Mucosa of rectum (tissue), 2 donors: ENCODE measurements around the gene GCH1.

Source experiments
- H3K27ac ChIP-seq, 2 donors: one replicate each; pipeline ENCODE4 v1.7.0; 2013; ENCODE audit warnings: inconsistent platforms in 2 of 2, low read depth in 2 of 2, low read length in 2 of 2
- H3K27me3 ChIP-seq, 2 donors: one replicate each; pipeline ENCODE4 v1.7.0; 2013; ENCODE audit warnings: low read length in 2 of 2; ENCODE audit not compliant: control insufficient read depth in 2 of 2, insufficient read depth in 2 of 2
- H3K36me3 ChIP-seq, 2 donors: one replicate each; pipeline ENCODE4 v1.7.0; 2013; ENCODE audit warnings: low read length in 2 of 2; ENCODE audit not compliant: control insufficient read depth in 2 of 2, insufficient read depth in 2 of 2
- H3K4me1 ChIP-seq, 2 donors: one replicate each; pipeline ENCODE4 v1.7.0; 2013; ENCODE audit warnings: low read length in 2 of 2, mild to moderate bottlenecking in 1 of 2; ENCODE audit not compliant: control insufficient read depth in 2 of 2, insufficient read depth in 2 of 2
- H3K4me3 ChIP-seq, 2 donors: one replicate each; pipeline ENCODE4 v1.7.0; 2013; ENCODE audit warnings: low read length in 2 of 2
- H3K9ac ChIP-seq, 2 donors: one replicate each; pipeline ENCODE4 v1.7.0; 2013; ENCODE audit warnings: low read length in 2 of 2, low read depth in 1 of 2, mild to moderate bottlenecking in 1 of 2
- H3K9me3 ChIP-seq, 2 donors: one replicate each; pipeline ENCODE4 v1.7.0; 2013; ENCODE audit warnings: low read length in 2 of 2; ENCODE audit not compliant: control insufficient read depth in 2 of 2
- donor health status: healthy.
- donor health status: Normal muscosa, but diverticular disease.

The GCH1 gene

DNA sequence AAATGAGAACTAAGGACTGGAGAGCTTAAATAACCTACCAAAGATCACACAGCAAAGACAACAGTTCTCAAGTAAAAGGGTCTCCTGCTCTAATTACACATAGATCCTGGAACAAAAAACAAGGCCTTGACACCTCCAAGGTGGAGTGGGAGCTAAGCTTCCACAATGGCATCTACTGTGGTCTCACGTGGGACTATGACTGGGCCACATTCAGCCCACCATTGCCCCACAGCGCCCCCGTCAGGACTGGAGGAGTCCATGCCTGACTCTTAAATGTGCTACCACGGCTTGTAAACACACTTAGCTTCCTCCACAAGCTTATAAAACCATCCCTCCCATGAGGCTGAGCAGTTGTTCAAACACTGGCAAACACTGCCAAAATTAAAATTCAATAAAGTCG, 88.5 kb downstream of the GCH1 start:
- Histone ChIP-seq H3K36me3 (no peaks in the 10 kb centered on the region), H3K27ac (no peak overlapping the region), H3K27me3 (no peaks in the 10 kb centered on the region), H3K4me3 (no peak overlapping the region), H3K9ac (no peak overlapping the region), H3K9me3 (no peaks in the 10 kb centered on the region), H3K4me1 (no peaks in the 10 kb centered on the region)

DNA sequence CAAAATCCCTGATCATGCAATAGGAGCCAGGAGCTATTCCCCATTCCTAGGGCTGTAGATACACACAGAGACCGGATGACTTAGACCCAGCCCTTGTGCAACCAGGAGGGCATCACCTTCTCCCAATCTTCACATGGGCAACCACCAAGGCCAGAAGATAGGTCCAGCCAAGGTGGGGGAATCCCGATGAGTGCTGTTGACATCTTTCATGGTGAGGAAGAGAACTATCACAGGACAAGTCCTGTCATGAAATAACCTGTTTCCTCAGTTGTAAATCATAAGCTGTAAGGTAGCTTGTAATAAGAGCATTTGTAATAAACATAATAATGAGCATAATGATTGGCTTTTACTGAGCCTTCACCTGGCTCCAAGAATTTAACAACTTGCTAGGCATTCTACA, 89.5 kb downstream of the GCH1 start:
- Histone ChIP-seq H3K9me3 (no peaks in the 10 kb centered on the region), H3K9ac (no peak overlapping the region), H3K4me3 (no peak overlapping the region), H3K4me1 (no peaks in the 10 kb centered on the region), H3K27me3 (no peaks in the 10 kb centered on the region), H3K36me3 (no peaks in the 10 kb centered on the region), H3K27ac (no peak overlapping the region)

DNA sequence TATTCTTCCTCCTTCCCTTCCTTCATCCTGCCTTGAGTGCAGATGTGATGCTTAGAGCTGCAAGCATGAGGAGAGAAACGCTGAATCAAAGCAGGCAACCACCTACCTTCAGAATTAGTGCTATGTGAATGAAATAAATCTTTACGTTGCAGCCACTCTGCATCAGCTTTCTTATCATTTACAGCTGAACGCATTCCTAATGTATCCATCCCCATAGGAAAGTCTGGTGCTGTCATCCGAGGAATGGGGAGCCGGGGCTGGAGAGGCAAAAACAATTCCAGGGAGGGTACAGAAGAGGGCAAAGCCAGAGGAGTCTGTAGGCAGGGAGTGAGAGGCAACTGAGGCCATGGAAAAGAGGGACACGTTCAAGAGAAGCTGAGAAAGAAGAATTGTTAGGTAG, 90.0 kb downstream of the GCH1 start:
- no peaks in the 10 kb centered on the region for H3K9me3 ChIP-seq
- no peak overlapping the region for H3K27ac ChIP-seq
- H3K4me3 ChIP-seq: no peak overlapping the region
- H3K4me1 ChIP-seq: no peaks in the 10 kb centered on the region
- no peaks in the 10 kb centered on the region for H3K36me3 ChIP-seq
- no peaks in the 10 kb centered on the region for H3K27me3 ChIP-seq
- H3K9ac ChIP-seq: no peak overlapping the region

DNA sequence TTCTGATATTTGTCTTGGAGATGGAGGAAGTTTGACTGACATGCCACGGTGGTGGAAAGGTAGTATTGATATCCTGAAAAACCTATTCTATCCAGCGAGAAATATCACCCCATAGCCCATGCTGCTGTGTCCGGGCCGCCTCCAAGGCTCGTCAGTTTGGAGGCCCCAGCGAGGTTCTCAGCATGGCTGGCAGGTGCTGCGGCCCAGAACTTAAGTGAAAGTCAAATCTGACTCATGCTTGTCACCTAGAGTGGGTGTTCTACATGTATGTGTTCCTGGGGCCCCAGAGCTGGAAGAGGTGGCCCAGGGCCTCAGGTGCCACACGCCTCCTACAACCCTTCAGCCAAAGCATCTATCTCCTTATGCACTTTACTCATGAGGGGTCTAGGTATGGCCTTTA, 92.9 kb downstream of the GCH1 start:
- H3K27ac ChIP-seq: no peak overlapping the region
- no peak overlapping the region for H3K4me3 ChIP-seq
- H3K36me3 ChIP-seq: no peaks in the 10 kb centered on the region

DNA sequence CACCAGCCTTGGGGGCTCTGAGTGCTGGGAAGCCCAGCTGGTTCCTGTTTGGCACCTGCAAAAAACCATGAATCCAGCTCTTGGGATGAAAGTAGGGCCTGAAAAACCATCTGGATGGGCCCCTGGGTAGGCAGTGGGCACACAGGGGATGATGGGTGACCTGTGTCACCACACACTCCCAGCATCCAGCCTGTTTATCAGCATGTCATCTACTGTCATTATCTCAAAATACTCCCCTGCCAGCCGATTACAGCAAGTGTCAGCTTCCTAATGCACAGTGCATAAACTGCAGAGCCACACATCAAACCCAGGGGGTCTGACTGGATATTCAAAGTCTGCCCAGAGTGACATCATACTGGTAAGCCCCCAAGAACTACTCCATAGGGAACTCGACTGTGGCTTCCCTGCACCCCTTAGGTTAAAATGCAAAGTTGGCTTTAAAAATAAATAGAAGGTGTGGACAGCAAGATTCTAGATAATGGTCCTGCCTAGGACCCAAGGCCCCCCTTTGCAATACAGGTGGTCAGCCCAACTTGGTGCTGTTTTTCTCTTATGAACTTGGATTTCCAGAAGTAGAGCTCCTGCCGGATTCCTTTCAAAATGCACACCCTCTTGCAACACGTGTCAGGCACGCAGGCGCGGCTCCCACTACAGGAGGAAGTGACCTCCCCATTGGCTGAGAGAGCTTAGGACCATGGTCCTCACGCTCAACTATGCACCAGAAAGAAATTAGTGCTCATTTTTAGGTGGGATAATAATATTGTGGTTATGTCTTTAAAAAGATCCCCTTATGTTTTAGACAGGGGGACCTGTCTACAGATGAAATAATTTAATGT, 94.1 kb downstream of the GCH1 start:
- Histone ChIP-seq H3K36me3 (no peaks in the 10 kb centered on the region), H3K4me1 (peaks cover 0 to 2% of the 10 kb centered on the region in 2 donors), H3K27ac (no peak overlapping the region), H3K9ac (no peak overlapping the region), H3K27me3 (no peaks in the 10 kb centered on the region), H3K9me3 (no peaks in the 10 kb centered on the region), H3K4me3 (no peak overlapping the region)

More for the DNA sequence above, 92.9 kb downstream of the GCH1 start:
- Histone ChIP-seq H3K9ac (no peak overlapping the region), H3K27me3 (no peaks in the 10 kb centered on the region), H3K4me1 (peaks cover 0 to 2% of the 10 kb centered on the region in 2 donors), H3K9me3 (no peaks in the 10 kb centered on the region)

DNA sequence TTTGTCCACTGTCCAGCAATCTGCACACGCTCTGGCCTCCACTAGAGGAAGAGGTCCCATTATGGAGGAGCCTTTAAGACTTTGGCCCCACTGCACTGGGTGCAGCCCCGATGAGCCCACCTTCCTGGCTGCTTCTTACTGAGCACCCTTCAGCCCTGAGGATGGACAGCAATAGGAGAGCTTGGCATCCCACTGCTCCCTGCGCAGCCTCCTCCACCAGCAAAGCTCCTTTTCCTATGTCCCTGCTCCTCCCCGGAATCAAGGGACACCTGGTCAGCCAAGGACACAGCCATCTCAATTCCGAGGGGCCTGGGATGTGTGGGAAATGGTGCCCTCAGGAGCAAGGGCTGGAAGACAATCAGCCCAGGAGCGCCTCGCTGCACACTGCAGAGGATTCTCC, 94.7 kb downstream of the GCH1 start:
- Histone ChIP-seq H3K36me3 (no peaks in the 10 kb centered on the region), H3K9ac (no peak overlapping the region), H3K4me1 (peaks cover 0 to 2% of the 10 kb centered on the region in 2 donors), H3K27ac (no peak overlapping the region), H3K9me3 (no peaks in the 10 kb centered on the region), H3K27me3 (no peaks in the 10 kb centered on the region), H3K4me3 (no peak overlapping the region)

DNA sequence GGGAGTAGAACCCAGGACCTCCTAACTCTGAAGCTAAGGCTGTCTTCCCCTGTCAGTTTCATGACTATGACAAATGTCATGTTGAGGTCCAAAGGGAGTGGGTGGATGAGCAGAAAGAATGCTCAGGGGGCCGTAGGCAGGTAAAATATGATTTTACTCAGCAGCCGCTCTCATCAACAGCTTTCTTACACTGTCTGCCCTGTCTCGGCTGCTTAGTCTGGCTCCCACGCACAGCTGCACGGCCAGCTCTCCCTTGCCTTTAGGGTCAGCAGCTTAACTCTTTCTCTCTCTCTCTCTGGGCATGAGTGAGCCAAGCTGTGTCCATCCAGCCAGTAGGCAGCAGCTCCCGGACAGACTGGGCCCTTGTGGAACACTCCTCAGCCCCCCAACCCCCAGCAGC, 95.2 kb downstream of the GCH1 start:
- Histone ChIP-seq H3K4me3 (no peak overlapping the region), H3K9ac (no peak overlapping the region)

DNA sequence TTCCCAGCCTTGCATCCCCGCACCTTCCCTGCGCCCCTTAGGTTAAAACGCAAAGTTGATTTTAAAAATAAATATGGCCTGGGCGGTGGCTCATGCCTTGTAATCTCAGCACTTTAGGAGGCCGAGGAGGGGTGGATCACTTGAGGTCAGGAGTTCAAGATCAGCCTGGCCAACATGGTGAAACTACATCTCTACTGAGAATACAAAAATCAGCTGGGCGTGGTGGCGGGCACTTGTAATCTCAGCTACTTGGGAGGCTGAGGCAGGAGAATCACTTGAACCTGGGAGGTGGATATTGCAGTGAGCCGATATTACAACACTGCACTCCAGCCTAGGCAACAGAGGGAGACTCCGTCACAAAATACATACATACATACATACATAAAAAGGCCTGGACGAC, 96.0 kb downstream of the GCH1 start:
- Histone ChIP-seq H3K27me3 (no peaks in the 10 kb centered on the region), H3K9me3 (no peaks in the 10 kb centered on the region), H3K4me1 (peaks cover 0 to 2% of the 10 kb centered on the region in 2 donors), H3K4me3 (no peak overlapping the region), H3K9ac (no peak overlapping the region), H3K36me3 (no peaks in the 10 kb centered on the region), H3K27ac (no peak overlapping the region)

More for the DNA sequence above, 95.2 kb downstream of the GCH1 start:
- Histone ChIP-seq H3K9me3 (no peaks in the 10 kb centered on the region), H3K27me3 (no peaks in the 10 kb centered on the region), H3K27ac (no peak overlapping the region), H3K4me1 (peaks cover 0 to 2% of the 10 kb centered on the region in 2 donors), H3K36me3 (no peaks in the 10 kb centered on the region)

DNA sequence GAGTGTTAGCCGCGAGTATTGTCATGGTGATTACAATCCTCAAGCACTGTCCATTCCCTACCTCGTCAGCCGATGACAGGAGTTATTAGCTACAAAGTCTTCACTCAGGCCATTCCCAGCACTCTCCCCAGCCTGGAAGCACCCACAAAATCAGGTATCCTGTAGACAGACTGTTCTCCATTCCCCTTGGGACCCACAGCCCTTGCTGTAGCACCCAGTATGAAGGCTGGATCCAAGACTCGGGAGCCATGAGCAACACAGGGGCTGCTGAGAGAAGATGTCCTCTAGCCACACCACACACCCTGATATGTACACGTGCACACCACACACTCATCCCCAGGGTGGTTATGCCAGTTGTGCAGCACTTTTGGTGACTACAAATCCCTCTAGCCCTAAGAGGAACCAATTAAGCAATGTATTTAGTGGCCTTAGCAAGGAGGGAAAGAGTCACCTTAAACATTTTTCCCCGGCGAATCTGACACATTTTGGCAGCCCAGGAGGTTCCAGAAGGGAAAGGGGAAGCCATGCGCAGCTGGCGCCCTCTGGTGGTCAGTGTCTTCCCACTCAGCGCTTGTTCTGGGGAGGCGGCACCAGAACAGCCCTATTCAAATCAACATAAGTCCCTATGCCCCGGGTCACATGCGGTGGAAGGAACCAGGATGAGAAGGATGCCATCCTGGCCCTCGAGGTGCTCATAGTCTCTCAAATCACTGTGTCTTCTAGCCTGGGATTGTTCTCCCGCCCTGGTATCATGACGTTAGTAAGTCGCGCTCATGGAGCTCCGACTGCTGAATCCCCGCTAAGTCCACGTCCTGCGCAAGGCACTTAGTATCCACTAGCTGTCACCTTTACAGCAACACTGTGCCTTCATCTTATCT, 96.9 kb downstream of the GCH1 start:
- Histone ChIP-seq H3K27me3 (no peaks in the 10 kb centered on the region), H3K27ac (no peak overlapping the region), H3K9me3 (no peaks in the 10 kb centered on the region), H3K4me1 (peaks cover 0 to 2% of the 10 kb centered on the region in 2 donors), H3K36me3 (no peaks in the 10 kb centered on the region), H3K4me3 (no peak overlapping the region), H3K9ac (no peak overlapping the region)

DNA sequence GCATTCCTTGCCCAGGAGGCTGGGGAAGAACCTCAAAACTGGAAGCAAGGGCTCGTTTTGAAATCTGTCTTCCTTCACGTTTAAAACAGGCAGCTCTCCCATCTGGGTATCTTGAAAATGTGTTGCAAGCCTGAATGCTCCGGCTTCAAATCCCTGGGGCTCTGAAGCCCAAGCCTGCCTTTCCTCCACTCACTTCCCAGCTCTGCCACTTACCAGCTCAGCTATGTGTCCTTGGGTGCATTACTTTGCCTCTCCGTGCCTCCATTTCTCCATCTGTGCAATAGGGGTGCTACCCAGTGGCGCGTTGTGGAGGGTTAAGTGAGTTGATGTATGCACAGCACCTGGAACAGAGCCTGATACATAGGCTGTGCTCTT, 97.6 kb downstream of the GCH1 start:
- no peak overlapping the region for H3K9ac ChIP-seq
- H3K36me3 ChIP-seq: no peaks in the 10 kb centered on the region
- no peak overlapping the region for H3K4me3 ChIP-seq
- no peaks in the 10 kb centered on the region for H3K27me3 ChIP-seq
- H3K27ac ChIP-seq: no peak overlapping the region
- H3K4me1 ChIP-seq: peaks cover 0 to 2% of the 10 kb centered on the region in 2 donors
- H3K9me3 ChIP-seq: no peaks in the 10 kb centered on the region
